Measurements from ENCODE around the gene KPTN.

The KPTN gene

DNA sequence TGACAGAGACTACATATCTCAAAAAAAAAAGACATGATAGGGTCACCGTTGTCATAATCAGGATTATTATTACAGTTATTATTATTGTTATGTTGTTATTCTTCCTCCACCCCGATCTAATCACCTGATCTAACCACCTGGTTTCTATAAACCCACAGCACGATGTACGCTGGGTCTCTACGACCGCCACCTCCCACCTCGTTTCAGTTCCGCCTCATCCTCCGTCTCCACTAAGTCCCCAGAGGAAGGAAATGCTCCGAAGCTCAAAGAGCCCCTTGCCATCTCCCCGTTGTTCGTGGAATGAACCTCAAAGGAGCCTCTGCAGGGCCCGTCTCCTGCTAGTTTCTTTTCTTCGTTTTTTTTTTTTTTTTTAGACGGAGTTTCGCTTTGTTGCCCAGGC lies 48.8 kb downstream of the KPTN start:
- DNase-seq (ENCODE audit: low spot score): no peak

DNA sequence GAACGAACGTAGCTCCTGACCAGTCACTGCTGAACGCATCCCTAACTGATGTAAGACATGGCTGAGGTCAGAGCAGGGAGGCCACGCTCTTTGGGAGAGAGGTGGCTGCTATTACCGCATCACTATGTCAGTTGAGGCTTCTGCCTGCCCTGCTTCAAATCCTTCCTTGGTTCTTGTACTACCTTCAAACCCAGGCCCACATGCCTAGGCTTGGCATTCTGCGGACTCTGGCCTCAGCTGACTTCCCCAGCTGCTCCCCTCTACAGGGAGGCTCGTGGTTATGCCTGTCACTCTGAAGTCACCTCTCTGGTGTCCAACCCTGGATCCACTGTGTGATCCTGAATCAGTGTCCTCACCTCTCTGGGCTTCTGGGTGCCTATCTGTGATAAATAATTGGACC lies 49.9 kb downstream of the KPTN start:
- DNase-seq (ENCODE audit: low spot score): no peak

DNA sequence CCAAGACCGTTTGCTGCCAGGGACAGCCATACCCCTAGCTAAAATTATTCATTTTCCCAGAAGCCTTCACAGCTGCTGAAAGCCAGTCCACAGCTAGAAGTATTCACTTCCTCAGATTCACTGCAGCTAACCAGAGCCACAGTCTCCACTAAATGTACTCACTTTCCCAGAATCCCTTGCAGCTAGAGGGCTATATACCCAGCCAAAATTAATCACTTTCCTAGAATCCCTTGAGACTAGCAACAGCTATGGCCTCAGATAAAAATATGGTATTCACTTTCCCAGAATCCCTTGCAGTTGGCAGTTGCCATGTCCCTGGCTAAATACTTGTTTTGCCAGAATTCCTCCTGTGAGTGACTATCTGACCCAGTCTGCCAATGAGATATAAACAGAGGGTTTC lies 50.9 kb downstream of the KPTN start:
- DNase-seq (ENCODE audit: low spot score): no peak

DNA sequence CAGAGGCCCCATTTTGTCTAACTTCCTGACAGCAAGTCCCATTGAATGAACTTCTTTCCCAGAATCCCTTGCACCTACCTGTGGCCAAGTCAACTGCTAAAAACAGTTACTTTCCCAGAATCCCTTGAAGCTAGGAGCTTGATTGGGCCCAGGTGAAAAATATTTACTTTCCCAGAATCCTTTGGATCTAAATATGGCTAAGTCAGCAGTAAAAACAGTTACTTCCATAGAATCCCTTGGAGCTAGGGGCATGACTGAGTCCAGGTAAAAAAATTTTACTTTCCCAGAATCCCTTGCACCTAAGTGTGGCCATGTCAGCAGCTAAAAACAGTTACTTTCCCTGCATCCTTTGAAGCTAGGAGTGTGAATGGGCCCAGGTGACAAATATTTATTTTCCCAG lies 51.5 kb downstream of the KPTN start:
- DNase-seq (ENCODE audit: low spot score): no peak

DNA sequence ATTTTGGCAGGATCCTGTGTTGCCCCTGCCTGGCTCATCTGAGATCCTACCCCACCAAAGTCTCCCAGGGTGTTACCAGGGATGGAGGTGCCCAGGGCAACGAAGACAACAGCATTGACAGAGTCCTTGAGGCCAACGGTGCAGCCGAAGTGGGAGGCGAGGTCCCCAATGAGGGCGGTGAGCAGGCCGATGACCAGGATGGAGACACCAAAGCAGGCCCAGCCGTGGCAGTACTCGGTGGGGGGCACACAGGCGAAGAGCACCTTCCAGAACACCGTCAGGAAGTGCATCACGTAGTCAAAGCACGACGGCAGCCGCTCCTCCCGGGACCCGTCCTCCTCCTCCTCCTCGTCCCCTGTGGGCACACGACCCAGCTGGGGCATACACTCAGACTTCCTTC lies 51.9 kb downstream of the KPTN start:
- DNase-seq (ENCODE audit: low spot score): no peak

- no peak for DNase-seq (ENCODE audit: low spot score)
These were observed 53.8 kb downstream of the KPTN start for GRCh38 chr19:47430041-47430802.

- DNase-seq (ENCODE audit: low spot score): no peak
These were observed 54.8 kb downstream of the KPTN start for GRCh38 chr19:47429140-47429793.

- peak; percentile 67 for DNase-seq (ENCODE audit: low spot score)
These were observed 55.7 kb downstream of the KPTN start for GRCh38 chr19:47428177-47428894.

DNA sequence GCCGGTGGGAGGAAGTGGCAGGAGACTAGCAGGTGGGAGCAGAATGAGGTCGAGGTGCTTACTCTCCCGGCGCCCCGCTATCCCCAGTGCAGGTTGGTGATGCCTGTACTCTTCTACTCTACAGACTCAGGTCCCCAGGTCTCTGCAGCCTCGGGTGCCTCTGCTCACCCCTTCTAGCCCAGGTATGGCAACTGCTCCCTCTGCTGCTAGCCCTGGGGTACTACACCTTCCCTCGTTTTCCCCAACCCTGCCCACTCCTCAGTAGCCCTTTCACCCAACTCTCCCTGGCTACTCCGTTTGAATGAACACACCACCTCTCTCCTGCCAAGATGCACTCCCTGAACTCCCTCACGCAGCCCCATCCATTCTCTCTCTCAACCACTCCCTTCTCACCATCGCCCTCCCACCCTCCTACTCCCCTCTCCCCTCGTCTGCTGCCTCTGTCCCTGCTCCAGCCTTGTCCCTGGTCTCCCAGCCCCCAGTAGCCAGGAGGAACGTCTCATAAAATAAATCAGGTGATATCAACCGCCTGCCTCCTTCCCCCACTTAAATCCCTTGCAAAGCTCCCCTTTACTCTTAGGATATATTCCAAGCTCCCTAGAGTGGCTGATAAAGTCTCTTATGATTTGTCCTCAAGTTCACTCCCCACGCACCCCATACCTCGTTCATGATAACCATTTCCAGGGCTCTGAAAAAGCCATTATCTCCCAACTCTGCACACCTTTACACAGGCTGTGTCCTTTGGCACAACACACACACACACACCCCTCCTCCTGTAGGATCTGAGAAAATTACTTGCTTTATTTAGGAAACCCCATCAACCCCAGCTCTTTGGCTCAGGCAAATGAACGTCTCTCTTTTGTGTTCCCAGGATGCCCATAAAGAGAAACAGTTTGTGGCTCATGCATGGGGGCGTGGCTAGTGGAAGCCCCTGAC lies 56.5 kb downstream of the KPTN start:
- DNase-seq (ENCODE audit: low spot score): peak; percentile 96

All from HuH-7.5 (cell line).